Measurements from ENCODE around the gene PTPN11. TPM values are rescaled to one million over a fixed set of nuclear protein-coding genes. Genes with fewer than 3 reads are reported as not detected.
"Not testable (repeated sequence)": the region's sequence is repeated elsewhere in the genome, so short reads cannot be mapped to it uniquely, and the experiment has no call there.

Gene PTPN11
- total RNA-seq, 2 donors from 2014 or later: 81.5 to 82.3 TPM

GRCh38 chr12:112515868-112516267 lies 97.1 kb downstream of the PTPN11 start:
- intact Hi-C loops (cut with DNase I): no loop called here
- no peaks in the 10 kb centered on the region for H3K36me3 ChIP-seq
- H3K27me3 ChIP-seq: no peaks in the 10 kb centered on the region
- H3K4me1 ChIP-seq: no peaks in the 10 kb centered on the region
- DNase-seq: no peak
- no peak overlapping the region for H3K27ac ChIP-seq
- TF ChIP-seq CTCF (IDR thresholded peaks at IDR 0.05): no peak
- no peak overlapping the region for H3K9ac ChIP-seq (ENCODE audit: low read depth in 2 of 2, low read length in 2 of 2)
- H3K4me3 ChIP-seq: no peak overlapping the region
- H3K9me3 ChIP-seq: no peaks in the 10 kb centered on the region

- Histone ChIP-seq H3K9me3 (no peaks in the 10 kb centered on the region), H3K27ac (no peak overlapping the region), H3K36me3 (no peaks in the 10 kb centered on the region), H3K4me1 (no peaks in the 10 kb centered on the region), H3K9ac (ENCODE audit: low read depth in 2 of 2, low read length in 2 of 2) (no peak overlapping the region), H3K4me3 (no peak overlapping the region), H3K27me3 (no peaks in the 10 kb centered on the region)
- no peak for DNase-seq
- no peak for TF ChIP-seq CTCF (IDR thresholded peaks at IDR 0.05)
- intact Hi-C loops (cut with DNase I): no loop called here
Observed at GRCh38 chr12:112517730-112518364, 99.1 kb downstream of the PTPN11 start.

GRCh38 chr12:112518365-112518735 lies 99.6 kb downstream of the PTPN11 start:
- Histone ChIP-seq H3K4me3 (no peak overlapping the region), H3K9me3 (no peaks in the 10 kb centered on the region), H3K27ac (no peak overlapping the region), H3K27me3 (no peaks in the 10 kb centered on the region), H3K36me3 (no peaks in the 10 kb centered on the region), H3K9ac (ENCODE audit: low read depth in 2 of 2, low read length in 2 of 2) (no peak overlapping the region), H3K4me1 (no peaks in the 10 kb centered on the region)
- DNase-seq: no peak
- intact Hi-C loops (cut with DNase I): no loop called here
- no peak for TF ChIP-seq CTCF (IDR thresholded peaks at IDR 0.05)

- intact Hi-C loops (cut with DNase I); H3K9ac ChIP-seq (ENCODE audit: low read depth in 2 of 2, low read length in 2 of 2); H3K9me3 ChIP-seq; DNase-seq; H3K4me1 ChIP-seq; H3K36me3 ChIP-seq; H3K27me3 ChIP-seq; H3K27ac ChIP-seq; H3K4me3 ChIP-seq: not testable (repeated sequence)
Observed at GRCh38 chr12:112519841-112520340, 101.1 kb downstream of the PTPN11 start.

- no peak for TF ChIP-seq CTCF (IDR thresholded peaks at IDR 0.05)
- intact Hi-C loops (cut with DNase I): no loop called here
Observed at GRCh38 chr12:112523856-112524255, 105.1 kb downstream of the PTPN11 start.

GRCh38 chr12:112524269-112524668 lies 105.5 kb downstream of the PTPN11 start:
- no peak for TF ChIP-seq CTCF (IDR thresholded peaks at IDR 0.05)
- intact Hi-C loops (cut with DNase I): no loop called here
- H3K27ac ChIP-seq: no peak overlapping the region
- no peak overlapping the region for H3K9ac ChIP-seq (ENCODE audit: low read depth in 2 of 2, low read length in 2 of 2)
- H3K27me3 ChIP-seq: no peaks in the 10 kb centered on the region
- no peaks in the 10 kb centered on the region for H3K4me1 ChIP-seq
- DNase-seq: no peak
- no peaks in the 10 kb centered on the region for H3K9me3 ChIP-seq
- H3K4me3 ChIP-seq: no peak overlapping the region
- H3K36me3 ChIP-seq: no peaks in the 10 kb centered on the region

More at GRCh38 chr12:112523856-112524255, 105.1 kb downstream of the PTPN11 start:
- H3K4me1 ChIP-seq: no peaks in the 10 kb centered on the region
- no peaks in the 10 kb centered on the region for H3K9me3 ChIP-seq
- no peaks in the 10 kb centered on the region for H3K27me3 ChIP-seq
- H3K27ac ChIP-seq: no peak overlapping the region
- no peak for DNase-seq
- no peaks in the 10 kb centered on the region for H3K36me3 ChIP-seq
- H3K4me3 ChIP-seq: no peak overlapping the region
- no peak overlapping the region for H3K9ac ChIP-seq (ENCODE audit: low read depth in 2 of 2, low read length in 2 of 2)

Measured in colonic mucosa (tissue), 4 donors.